OCI-LY7 (cell line): ENCODE results near the gene KCNIP3. TPM values are rescaled to one million over a fixed set of nuclear protein-coding genes. Genes with fewer than 3 reads are reported as not detected.

Experiments used
- BruUV-seq: library from RNA; stranded (reverse); fragments of 400-500 nt; replicated peaks from 2 replicates; lab custom pipeline; 2021; lab: Mats Ljungman, UMichigan
- CTCF ChIA-PET: fragments of 300-600 bp; sonication (Branson Sonifier 250); formaldehyde crosslinking; loops from one replicate; lab custom pipeline; 2022; ENCODE audit warnings: antibody characterized with exemption; ENCODE audit not compliant: unreplicated experiment; lab: Charles Lee
- POLR2A ChIA-PET: fragments of 300-600 bp; sonication (Branson Sonifier 250); formaldehyde crosslinking; loops from one replicate; lab custom pipeline; 2022; ENCODE audit warnings: antibody characterized with exemption; lab: Charles Lee
- DNase-seq: peaks from one replicate; pipeline ENCODE4 v3.0.0-alpha.2; 2015; ENCODE audit warnings: low spot score
- H2AFZ ChIP-seq: fragments of 200-600 bp; sonication (generic), shearing (Covaris generic); 2 replicates; pipeline ENCODE4 v1.6.1; 2014; ENCODE audit warnings: mild to moderate bottlenecking, antibody characterized with exemption, low read length, moderate library complexity
- H3K27ac ChIP-seq: fragments of 200-600 bp; sonication (generic); 2 replicates; pipeline ENCODE4 v1.5.1; 2014; ENCODE audit warnings: mixed run types, low read depth, mild to moderate bottlenecking, moderate library complexity, low read length, inconsistent platforms; ENCODE audit not compliant: poor library complexity, severe bottlenecking
- H3K36me3 ChIP-seq: fragments of 200-600 bp; sonication (generic); 2 replicates; pipeline ENCODE4 v1.6.1; 2014; ENCODE audit warnings: mild to moderate bottlenecking, antibody characterized with exemption, low read length, moderate library complexity, mixed read lengths; ENCODE audit not compliant: insufficient read depth
- H3K4me1 ChIP-seq: fragments of 200-600 bp; sonication (generic); 2 replicates; pipeline ENCODE4 v1.5.1; 2014; ENCODE audit warnings: mild to moderate bottlenecking, low read length; ENCODE audit not compliant: insufficient read depth, poor library complexity, severe bottlenecking
- H3K4me2 ChIP-seq: fragments of 200-600 bp; sonication (generic); 2 replicates; pipeline ENCODE4 v1.6.1; 2014; ENCODE audit warnings: mild to moderate bottlenecking, low read length
- H3K4me3 ChIP-seq: fragments of 200-600 bp; sonication (generic); 2 replicates; pipeline ENCODE4 v1.5.1; 2014; ENCODE audit warnings: mild to moderate bottlenecking, low read depth, low read length; ENCODE audit not compliant: poor library complexity, severe bottlenecking
- H3K79me2 ChIP-seq: fragments of 200-600 bp; sonication (generic); 2 replicates; pipeline ENCODE4 v1.6.1; 2016; ENCODE audit warnings: low read depth, mild to moderate bottlenecking, low read length, moderate library complexity, mixed read lengths; ENCODE audit not compliant: insufficient read depth
- H3K9me2 ChIP-seq: fragments of 200-600 bp; sonication (generic); 2 replicates; pipeline ENCODE4 v1.6.1; 2016; ENCODE audit warnings: mild to moderate bottlenecking, low read length, mixed read lengths; ENCODE audit not compliant: insufficient read depth
- H3K9me3 ChIP-seq: fragments of 200-600 bp; sonication (generic); 2 replicates; pipeline ENCODE4 v1.6.1; 2014; ENCODE audit warnings: mild to moderate bottlenecking, mixed run types, low read length, mixed read lengths
- H4K20me1 ChIP-seq: fragments of 200-600 bp; sonication (generic); 2 replicates; pipeline ENCODE4 v1.6.1; 2014; ENCODE audit warnings: mild to moderate bottlenecking, antibody characterized with exemption, low read length, moderate library complexity, mixed read lengths; ENCODE audit not compliant: insufficient read depth
- CTCF ChIP-seq: fragments of 200-600 bp; sonication (generic); conservative IDR thresholded peaks from 2 replicates; pipeline ENCODE4 v1.5.1; 2014; ENCODE audit warnings: mild to moderate bottlenecking, antibody characterized with exemption, low read length, moderate library complexity, mixed read lengths
- EZH2phosphoT487 ChIP-seq: fragments of 200-600 bp; sonication (generic); IDR thresholded peaks from 2 replicates; pipeline ENCODE4 v1.6.1; 2018; ENCODE audit warnings: low read depth, borderline replicate concordance, mild to moderate bottlenecking, mixed run types, antibody characterized with exemption, low read length, moderate library complexity, mixed read lengths
- intact Hi-C: fragments of 100-400 bp; cut with micrococcal nuclease; formaldehyde crosslinking; loops from one replicate; pipeline ENCODE4 v1.10.0; 2022; ENCODE audit not compliant: unreplicated experiment
- total RNA-seq, 2 experiments: library from RNA; depleted of rRNA in 1 of 2; stranded (reverse); fragments of >200 nt in 1 of 2; shearing (Covaris generic) in 1 of 2; gene quantifications; 2 replicates each; pipeline ENCODE4 v1.2.3, GENCODE V29; 2014 to 2022

KCNIP3 gene
- total RNA-seq, 2 experiments from 2014 or later = not detected

GRCh38 chr2:95315801-95316411 is 18.8 kb downstream of the KCNIP3 start:
- no TSS peak for BruUV-seq
- H3K9me3 ChIP-seq = no peaks in the 10 kb centered on the region
- H2AFZ ChIP-seq = no peak overlapping the region
- no peaks in the 10 kb centered on the region for H3K36me3 ChIP-seq
- intact Hi-C loops = no loop called here
- H3K4me2 ChIP-seq = no peak overlapping the region
- ChIA-PET POLR2A (no interaction called here), CTCF (no interaction called here)
- H4K20me1 ChIP-seq = no peaks in the 10 kb centered on the region
- no peaks in the 10 kb centered on the region for H3K9me2 ChIP-seq
- no peak overlapping the region for H3K27ac ChIP-seq
- no peaks in the 10 kb centered on the region for H3K4me1 ChIP-seq
- DNase-seq = no peak
- H3K4me3 ChIP-seq = no peak overlapping the region
- TF ChIP-seq CTCF (no peak), EZH2phosphoT487 (no peak)
- H3K79me2 ChIP-seq = no peaks in the 10 kb centered on the region

- no peak overlapping the region for H3K4me2 ChIP-seq
- no peak for DNase-seq
- no peaks in the 10 kb centered on the region for H3K9me3 ChIP-seq
- H3K79me2 ChIP-seq = no peaks in the 10 kb centered on the region
- no peaks in the 10 kb centered on the region for H3K36me3 ChIP-seq
- H2AFZ ChIP-seq = no peak overlapping the region
- BruUV-seq = no TSS peak
- CTCF ChIA-PET = no interaction called here
- no peaks in the 10 kb centered on the region for H4K20me1 ChIP-seq
- POLR2A ChIA-PET = no interaction called here
- no peak overlapping the region for H3K4me3 ChIP-seq
- H3K9me2 ChIP-seq = no peaks in the 10 kb centered on the region
- no peaks in the 10 kb centered on the region for H3K4me1 ChIP-seq
- H3K27ac ChIP-seq = no peak overlapping the region
- TF ChIP-seq EZH2phosphoT487 (no peak), CTCF (no peak)
- intact Hi-C loops = no loop called here
Observed at GRCh38 chr2:95316466-95317122, 19.4 kb downstream of the KCNIP3 start.

GRCh38 chr2:95317123-95317500 is 20.0 kb downstream of the KCNIP3 start:
- intact Hi-C loops = no loop called here
- Histone ChIP-seq H3K27ac (no peak overlapping the region), H4K20me1 (no peaks in the 10 kb centered on the region), H3K4me1 (no peaks in the 10 kb centered on the region), H3K36me3 (no peaks in the 10 kb centered on the region), H3K9me2 (no peaks in the 10 kb centered on the region), H3K9me3 (no peaks in the 10 kb centered on the region), H3K4me3 (no peak overlapping the region), H3K79me2 (no peaks in the 10 kb centered on the region), H2AFZ (no peak overlapping the region), H3K4me2 (no peak overlapping the region)
- POLR2A ChIA-PET = no interaction called here
- BruUV-seq = no TSS peak
- TF ChIP-seq CTCF = no peak
- no peak for TF ChIP-seq EZH2phosphoT487
- no peak for DNase-seq
- CTCF ChIA-PET = no interaction called here
